SK-N-DZ (cell line): ENCODE data around the gene MKKS. TPM values are rescaled to one million over a fixed set of nuclear protein-coding genes. Genes with fewer than 3 reads are reported as not detected.
A peak's percentile ranks its signal among the peaks of the same experiment; 100 is the strongest.

Experiments used
- DNase-seq: peaks from one replicate; pipeline ENCODE4 v3.0.0-alpha.2; 2015; ENCODE audit warnings: low spot score
- polyA plus RNA-seq, 2 experiments: library from polyadenylated mRNA; depleted of rRNA; stranded (reverse); fragments of >200 nt; gene quantifications; 2 replicates each; pipeline ENCODE4 v1.2.3, GENCODE V29; 2014

Gene MKKS
- 14.1 and 19.9 TPM in 2 replicates for polyA plus RNA-seq (2014; cell fraction: cytosol; rRNA removed)
- polyA plus RNA-seq (2014; cell fraction: nucleus; rRNA removed) = 12.3 and 16.0 TPM in 2 replicates

DNA sequence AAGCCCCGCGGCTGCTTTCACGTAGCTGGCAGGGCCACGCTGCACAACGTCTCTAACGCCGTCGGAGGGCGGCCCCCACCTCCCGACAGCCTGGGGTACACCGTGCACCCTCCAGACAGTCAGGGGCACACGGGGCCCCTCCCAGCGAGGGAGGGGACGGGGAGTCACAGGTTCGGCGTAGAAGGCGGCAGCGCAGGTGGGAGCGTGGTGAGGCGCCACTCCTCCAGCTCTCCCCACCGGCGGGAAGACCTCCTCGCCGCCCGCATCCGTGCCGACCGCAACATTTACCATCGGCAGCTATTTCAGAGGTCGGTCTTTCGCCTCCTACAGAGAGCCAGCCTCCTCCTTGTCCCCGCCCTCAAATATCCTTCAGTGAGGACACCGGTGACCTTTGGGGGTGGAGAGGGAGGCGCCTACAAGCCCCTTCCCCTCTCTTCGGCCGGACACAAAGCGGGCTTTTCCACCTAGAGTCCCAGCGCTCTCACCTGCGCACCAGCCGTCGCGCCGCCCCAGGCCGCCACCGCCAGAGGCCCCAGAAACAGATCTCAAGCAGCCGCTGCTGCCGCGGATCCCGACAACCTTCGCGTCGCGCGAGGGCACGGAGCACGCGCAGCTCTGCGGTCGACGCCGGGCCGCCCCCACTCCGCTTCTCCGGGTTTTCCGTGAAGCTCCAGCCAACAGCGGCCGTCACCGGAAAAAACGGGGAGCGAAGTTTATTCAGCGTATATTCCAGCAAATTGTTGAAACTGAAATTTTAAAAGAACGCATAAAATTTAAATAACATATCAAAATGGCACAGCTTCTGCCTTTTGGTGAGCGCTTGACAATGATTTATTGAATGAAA is at the start of gene MKKS:
MKKS (minus strand) TSS at position 600 of the 844 bp plus-strand sequence. CDS start 20,708 bp downstream, outside the sequence.
- DNase-seq = peak; percentile 94

DNA sequence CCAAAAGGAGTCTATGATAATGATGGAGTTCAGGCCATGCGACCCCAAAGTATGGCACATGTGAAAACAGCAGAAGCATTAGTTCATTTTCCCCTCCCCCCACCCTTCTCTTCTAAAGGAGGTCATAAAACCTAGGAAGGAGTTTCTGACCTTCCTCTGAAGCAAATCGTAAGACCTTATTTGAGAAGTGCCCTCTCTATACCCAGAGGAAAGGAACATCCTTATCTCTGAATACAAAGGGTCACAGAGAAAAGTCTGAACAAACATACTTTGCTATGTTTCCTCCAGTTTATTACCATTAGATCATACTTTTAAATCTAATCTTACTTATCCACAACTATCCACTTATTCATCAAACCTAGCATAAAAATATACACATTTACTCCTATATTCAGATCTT is 49.7 kb upstream of the MKKS start:
- DNase-seq = no peak

DNA sequence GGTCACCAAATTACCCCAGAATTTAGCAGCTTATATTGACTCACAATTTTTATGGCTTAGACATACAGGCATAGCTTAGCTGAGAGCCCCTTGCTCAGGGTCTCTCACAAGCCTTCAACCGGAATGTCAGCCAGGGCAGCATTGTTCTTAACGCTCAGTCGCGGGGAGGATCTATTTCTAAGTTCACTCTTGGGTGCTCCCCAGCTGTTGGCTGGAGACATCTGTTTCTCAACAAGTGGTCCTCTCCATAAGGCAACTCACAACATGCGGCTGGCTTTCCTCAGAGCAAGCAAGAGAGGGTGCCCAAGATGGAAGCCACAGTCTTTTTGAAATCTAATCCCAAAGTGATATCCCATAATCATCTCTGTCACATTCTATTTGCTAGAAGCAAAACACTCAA is 47.7 kb upstream of the MKKS start:
- peak; percentile 41 for DNase-seq

DNA sequence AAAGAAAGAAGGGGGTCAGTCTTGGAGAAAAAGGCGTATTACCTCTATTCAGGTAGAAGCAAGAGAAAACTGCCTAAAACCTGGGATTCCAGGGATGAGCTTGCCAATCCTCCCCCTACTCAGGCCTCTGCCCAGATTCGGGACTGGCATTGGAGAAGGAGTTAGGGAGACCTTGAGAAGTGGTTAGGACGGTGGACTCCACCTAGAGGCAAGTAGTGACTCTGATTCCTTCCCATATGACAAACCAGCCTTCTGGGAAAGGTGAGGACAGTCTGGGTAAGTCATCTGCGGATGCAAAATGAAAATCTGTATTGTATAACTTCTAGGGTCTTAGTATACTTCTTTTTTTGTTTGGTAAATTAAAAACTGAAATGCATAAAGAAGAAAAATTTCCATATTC is 44.9 kb upstream of the MKKS start:
- no peak for DNase-seq

DNA sequence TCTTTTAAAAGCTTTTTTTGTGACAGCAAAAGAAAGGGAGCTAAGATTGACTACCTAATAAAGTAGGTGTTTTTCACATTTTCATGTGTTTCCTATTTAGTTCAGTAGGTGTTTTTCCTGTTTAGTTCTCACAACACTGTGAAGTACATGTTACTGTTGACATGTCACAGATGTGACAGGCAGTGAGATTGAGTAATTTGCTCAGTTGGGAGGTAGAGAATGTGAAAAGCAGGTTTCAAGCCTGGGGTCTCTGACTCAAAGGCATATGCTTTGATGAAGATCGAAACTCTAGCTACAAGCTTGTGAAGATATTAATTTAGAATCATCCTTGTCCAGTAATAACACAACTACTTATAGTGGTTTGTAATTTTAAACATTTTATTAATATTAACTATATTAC is 44.2 kb upstream of the MKKS start:
- DNase-seq = no peak

DNA sequence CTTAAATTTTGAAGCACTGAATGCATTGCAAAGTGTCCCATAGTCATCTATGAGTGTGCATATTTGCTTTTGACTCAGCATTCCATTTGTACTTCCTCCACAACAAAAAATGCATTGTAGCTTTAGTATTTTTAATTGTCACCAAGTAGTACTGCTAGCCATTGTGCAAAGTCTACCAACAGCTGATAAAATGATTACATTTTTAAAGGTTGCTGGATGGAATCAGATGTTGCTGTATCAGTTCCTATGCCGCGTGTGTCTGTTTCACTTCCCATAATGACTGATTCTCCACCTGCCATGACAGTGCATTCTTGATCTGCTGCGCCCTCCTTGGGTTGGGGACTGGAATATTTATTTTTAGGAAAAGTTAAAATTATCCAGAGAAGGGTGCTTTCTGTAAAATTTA is 42.3 kb upstream of the MKKS start:
- DNase-seq = no peak

DNA sequence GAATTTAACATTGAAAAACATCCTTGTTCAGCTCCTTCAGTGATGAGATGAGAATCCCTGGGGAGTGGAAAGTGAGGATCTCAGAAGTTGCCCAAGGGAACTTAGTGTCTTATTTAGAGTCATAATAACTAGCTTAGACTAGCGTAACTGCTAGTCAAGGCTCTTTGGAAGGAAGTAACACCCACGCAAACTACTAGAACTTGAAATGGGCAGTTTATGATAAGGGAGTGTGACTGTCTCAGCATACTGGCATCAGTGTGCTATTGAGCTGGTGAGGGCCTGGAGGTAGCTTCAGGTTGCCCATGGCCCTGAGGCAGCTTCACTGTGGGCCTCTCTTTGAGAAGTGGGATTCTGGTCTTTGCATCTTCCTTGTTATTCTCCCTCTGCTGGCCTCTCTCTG is 41.2 kb upstream of the MKKS start:
- DNase-seq = no peak

DNA sequence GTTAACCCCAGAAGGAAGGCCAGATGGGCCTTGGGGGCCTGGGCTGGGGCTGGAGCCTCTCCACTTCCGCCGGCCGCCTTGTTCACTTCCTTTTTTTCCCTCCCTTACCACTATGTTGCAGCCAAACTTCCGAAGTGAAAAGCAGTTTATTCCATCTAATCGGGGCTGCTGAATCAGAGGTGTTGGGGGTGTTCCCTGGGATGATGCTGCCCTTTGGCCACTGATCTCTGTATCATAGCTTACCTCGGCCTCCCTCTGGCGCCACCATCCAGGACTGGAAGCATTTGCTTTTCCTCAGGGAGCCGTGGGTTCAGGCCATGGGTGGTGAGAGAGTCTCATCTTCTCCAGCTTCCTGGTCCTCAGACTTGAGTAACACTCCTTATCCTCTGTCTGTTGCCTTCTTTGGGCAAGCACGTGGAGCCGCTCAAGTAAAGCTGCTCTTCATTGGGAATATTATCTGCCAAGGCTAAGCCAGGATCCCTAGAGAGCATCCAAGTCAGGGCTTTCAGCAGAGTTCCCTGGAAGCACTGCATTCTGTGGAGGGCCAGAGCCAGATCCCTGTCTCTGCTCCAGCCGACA is 40.7 kb upstream of the MKKS start:
- DNase-seq = no peak

DNA sequence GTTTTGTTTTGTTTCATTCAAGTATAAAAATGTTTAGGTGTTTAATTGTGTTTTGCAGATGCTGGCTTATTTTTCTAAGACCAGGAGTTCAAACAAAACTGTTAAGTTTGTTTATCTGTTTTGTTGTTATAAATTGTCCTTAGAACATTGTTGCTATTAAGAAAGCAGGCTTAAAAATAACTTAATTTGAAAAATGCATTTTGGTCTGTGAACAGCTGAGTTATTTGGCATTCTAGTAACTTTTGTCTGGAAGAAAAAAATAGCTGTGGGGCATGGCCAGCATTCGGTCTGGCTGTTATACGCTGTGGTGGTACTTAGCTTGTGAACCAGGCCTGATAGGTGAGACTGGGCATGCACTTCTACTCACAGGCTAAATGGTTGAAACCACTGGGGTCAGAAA is 38.8 kb upstream of the MKKS start:
- no peak for DNase-seq

DNA sequence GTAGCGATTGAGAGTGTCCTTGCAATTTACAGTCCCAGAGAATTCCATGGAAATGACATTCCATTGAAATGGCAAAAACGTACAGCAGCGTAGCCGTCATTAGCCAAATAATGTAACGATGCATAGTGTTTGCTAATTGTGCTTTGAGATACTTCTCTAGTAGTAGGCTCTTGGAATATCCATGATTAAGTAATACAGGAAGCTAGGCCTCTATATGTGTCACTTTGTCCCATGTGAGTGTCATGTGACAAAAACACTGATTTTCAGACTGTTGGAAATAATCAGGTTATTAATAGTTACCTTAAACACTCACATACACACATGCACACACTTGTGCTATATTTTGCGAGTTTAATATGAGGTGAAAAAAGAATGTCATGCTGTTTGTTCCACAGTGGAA is 36.3 kb upstream of the MKKS start:
- DNase-seq = no peak

DNA sequence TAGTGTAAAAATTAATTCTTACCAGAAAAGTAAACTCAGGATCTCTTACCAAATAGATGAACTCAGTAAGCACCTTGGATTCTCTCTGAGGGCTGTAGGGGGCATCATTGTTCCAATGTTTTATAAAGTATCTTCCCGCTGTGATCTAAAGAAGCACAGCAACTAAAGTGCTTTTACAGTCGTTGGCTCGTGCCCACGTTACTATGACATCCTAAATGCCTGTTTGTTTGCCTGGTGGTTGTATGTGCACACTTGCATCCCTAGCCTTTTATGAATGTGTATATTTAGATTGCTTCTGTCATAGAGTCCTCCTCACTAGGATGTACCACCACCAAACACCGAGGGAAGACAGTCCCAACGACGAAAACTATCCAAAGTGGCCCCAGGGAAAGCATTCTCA is 35.6 kb upstream of the MKKS start:
- peak; percentile 35 for DNase-seq

DNA sequence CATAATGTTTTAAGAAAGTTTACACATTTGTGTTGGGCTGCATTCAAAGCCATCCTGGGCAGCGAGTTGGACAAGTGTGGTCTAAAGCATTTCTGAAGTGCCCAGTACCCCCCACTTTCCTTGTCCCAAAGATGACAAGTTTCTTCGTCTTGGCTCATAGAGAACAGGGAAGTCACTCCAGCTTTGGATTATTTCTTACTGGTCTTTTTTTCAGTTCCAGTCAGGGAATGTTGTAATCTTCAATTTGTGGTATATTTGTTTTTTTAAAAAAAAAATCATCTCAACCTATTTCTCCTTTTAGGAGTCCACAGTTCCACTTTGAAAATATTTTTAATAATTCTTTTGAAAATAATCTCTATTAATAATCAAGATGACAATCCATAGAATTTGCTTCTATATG is 35.0 kb upstream of the MKKS start:
- no peak for DNase-seq

DNA sequence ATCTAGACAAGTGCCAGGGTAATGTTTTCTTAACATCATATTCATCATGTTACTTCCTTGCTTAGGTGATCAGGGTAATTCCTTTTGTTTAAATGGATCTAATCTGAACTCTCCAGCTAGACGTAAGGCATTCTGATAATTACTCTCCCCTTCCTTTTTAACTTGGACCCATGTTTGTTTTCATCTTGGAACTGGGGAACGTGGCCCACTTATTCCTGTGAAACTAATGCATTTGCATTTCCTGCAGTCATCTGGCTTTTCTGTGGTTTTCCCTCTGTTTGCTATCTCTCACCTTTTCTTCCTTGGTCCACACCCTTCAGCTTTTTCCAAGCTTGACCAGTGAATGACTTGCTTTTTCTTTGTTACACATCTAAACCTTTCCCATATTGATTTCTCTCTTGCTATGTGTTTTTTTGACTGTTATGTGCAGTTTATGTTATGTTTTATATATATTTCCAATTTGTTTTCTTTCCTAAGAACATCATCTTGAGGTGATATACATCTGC is 34.4 kb upstream of the MKKS start:
- DNase-seq = no peak

DNA sequence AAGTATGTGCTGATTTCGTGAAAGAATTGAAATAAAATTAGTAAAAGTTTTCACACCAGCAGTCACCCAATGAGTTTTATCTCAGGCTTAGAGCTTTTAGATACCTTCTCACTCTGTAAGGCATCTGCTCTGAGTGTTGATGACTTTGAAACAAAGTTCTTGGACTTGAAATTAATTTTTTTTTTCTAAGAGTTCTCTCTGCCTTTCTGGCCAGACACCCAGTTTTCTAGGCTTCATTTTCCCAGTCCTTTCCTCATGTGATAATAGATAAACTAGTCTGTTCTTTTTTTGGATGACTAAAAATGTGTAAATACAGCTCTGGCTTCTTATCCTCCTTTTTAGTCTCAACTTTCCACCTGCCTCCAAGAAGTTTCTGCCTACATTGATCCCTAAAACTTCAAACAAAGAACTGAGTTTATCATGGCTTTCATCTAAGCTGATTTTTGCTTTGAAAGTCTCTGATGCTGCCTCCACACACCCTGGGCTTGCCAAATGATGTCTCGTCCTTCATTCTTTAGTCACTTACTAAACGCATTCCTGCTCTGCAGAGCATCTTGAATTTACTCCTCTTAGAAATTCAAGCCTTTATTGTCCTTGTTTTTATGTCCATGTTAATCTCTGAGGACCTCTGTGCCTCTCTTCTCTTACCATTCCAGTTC is 33.8 kb upstream of the MKKS start:
- no peak for DNase-seq

DNA sequence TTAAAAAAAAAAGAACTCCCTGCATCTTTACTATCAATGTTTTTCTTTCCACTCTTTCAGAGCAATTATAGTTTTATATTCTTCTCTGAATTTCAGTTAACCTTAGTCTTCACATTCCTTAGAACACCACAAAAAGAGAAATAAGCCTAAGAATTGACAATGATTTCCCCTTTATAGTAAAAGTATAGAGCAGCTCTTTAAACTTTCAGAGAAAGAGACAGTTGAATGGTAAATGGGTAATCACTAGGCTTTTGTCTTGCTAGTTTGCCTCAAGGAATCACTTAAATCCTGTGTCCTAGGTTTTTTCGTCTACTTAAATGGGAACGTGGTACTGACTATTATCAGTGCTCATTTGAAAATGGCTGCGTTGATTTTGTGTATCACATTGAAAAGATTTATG is 32.8 kb upstream of the MKKS start:
- DNase-seq = no peak

DNA sequence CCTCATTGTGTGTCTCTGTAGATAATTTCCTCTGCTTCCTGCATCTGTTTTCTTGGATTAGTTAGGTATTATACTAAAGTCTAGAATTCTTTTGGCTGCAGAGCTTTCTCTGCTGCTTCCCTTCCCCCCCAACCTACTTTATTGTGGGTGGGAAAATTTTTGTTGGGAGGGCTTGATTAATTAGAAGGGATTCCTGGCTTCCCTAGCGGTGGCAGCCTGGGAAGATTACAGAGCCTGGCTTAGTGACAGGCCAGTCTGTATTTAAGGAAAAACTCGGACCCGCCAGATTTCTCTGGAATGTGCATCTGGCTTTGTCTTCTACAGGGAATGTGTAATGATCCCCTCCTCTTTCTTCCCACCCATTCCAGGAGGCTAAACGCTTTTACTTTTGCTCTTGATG is 32.3 kb upstream of the MKKS start:
- DNase-seq = no peak

DNA sequence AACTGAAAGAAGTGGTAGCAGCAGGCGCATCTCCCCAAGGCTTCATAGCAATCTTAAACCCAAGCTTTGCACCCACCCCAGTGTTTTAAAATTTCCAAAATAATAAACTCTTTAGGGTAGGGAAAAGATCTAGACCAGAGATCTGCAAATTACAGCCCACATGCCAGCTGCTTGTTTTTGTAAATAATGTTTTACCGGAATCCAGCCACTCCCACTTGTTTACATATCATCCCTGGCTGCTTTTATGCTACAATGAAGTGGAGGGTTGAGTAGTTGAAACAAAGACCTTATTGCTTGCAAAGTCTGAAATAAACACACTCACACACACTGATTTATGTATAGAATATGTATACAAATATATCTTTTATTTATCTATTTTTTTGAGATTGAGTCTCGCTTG is 31.1 kb upstream of the MKKS start:
- no peak for DNase-seq

DNA sequence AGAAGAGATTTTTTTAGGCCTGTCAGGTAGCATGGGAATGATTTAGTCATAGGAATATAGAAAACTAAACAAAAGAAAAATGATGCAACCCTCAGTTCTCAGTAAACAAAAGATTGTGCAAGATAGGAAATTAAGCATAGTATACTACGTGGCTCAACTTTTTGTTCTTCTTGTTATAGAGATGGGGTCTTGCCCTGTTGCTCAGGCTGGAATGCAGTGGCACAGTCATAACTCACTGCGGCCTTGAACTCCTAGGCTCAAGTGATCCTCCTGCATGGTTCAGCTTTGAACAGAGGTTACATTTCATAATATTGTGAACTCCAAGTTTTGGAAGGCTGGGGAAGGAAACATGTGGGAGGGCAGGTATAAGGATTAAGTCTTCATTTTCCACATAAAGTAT is 29.6 kb upstream of the MKKS start:
- DNase-seq = no peak

DNA sequence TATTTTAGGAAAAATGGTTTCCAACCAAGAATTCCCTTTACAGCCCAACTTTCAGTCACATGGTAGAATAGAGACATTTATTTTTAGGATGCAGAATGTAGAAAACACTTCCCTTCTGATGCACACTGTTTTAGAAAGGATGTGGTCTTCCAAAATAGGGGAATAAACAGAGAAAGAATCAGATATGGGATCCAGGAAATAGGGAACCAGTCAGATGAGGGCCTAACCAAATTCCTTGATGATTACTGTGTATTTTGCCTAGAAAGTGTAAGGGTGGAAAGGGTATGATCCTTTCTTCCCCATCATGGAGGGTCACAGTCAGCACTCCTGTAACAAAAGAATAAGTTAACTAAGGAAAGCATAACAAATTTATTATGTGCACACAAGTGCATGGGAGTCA is 28.5 kb upstream of the MKKS start:
- no peak for DNase-seq

DNA sequence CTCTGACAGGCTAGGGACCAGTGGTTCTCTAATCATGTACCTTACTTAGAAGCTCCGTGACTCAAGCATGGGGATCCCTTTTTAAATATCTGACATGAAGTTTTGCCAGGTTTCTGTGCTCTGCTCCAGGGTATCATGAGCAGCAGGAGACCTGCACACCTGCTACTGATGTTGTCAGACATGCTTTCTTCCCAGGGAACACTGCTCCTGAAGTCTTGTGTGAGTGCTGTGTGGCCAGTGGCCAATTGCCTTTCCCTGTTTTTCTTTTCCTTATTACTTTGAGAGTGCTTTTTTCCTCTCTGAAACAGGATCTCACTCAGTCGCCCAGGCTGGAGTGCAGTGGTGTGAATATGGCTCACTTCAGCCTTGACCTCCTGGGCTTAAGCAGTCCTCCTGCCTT is 27.5 kb upstream of the MKKS start:
- DNase-seq = no peak

DNA sequence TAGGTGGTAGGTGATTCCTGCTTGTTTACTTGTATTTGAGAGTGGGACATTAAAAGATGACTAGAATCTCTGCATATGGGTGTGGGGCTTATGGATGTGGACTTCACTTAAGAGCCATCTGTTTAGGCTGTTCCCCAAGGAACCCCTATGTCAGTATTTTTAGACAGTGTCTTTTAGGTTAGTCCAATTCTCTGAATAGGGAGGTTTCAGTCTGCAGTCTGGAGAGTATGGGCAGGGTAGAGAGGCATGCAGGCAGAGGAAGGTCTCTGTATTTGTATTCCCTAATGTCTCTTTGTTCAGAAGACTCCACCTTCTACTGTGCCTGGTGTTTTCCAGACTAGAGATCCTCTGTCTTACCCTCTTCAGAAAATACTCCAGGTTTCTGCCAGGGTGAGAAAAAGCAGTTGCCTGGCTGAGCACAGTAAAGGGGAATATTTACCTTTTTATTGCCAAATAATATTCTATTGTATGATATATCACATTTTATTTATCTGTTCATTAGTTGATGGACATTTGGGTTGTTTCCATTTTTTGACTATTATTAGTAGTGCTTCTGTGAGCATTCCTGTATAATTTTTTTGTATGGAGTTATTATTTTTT is 20.2 kb upstream of the MKKS start:
- DNase-seq = no peak

DNA sequence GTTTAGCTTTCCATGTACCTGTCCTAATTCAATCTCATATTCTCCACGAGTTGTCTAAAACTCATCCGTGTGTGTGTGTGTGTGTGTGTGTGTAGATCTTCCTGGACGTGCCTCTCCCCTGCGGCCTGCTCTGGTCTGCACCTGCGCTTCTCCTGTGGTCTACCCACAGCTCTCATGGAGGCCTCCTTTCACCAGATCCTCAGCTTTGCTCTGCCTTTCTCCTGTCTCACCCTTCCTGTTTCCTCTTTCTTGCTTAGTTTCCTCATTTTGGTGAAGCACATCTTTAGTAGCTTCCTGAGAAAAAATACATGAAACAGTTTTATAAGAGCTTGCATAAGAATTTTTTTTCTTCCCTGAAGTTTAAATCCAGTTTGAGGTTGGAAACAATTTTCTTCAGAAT is 19.2 kb upstream of the MKKS start:
- DNase-seq = no peak
